GM04503 (cell line): ENCODE data around the gene DDX31.
"Not testable (repeated sequence)": the region's sequence is repeated elsewhere in the genome, so short reads cannot be mapped to it uniquely, and the experiment has no call there.

Source experiments
- DNase-seq: peaks from one replicate; pipeline ENCODE4 v3.0.0-alpha.2; 2012; ENCODE audit warnings: low read depth

The DDX31 gene

GRCh38 chr9:132669698-132670456 lies at the start of gene DDX31:
Gene DDX31 (minus strand): TSS chr9:132669983. CDS start chr9:132669934, 49 bp downstream.
- DNase-seq, result no peak

GRCh38 chr9:132718381-132718928 lies 48.7 kb upstream of the DDX31 start:
- DNase-seq, result not testable (repeated sequence)

GRCh38 chr9:132717326-132717945 lies 47.7 kb upstream of the DDX31 start:
- no peak for DNase-seq

GRCh38 chr9:132716007-132716406 lies 46.2 kb upstream of the DDX31 start:
- no peak for DNase-seq

- no peak for DNase-seq
Observed at GRCh38 chr9:132712753-132713152, 43.0 kb upstream of the DDX31 start.

GRCh38 chr9:132711846-132712245 lies 42.1 kb upstream of the DDX31 start:
- DNase-seq, result no peak

- DNase-seq, result not testable (repeated sequence)
Observed at GRCh38 chr9:132711152-132711551, 41.4 kb upstream of the DDX31 start.

- DNase-seq, result no peak
Observed at GRCh38 chr9:132710333-132710732, 40.5 kb upstream of the DDX31 start.

GRCh38 chr9:132708769-132709430 lies 39.1 kb upstream of the DDX31 start:
- DNase-seq, result no peak

- no peak for DNase-seq
Observed at GRCh38 chr9:132708239-132708638, 38.5 kb upstream of the DDX31 start.

GRCh38 chr9:132703336-132703735 lies 33.6 kb upstream of the DDX31 start:
- no peak for DNase-seq

- no peak for DNase-seq
Observed at GRCh38 chr9:132702254-132702653, 32.5 kb upstream of the DDX31 start.

GRCh38 chr9:132699956-132700355 lies 30.2 kb upstream of the DDX31 start:
- no peak for DNase-seq

GRCh38 chr9:132698989-132699388 lies 29.2 kb upstream of the DDX31 start:
- no peak for DNase-seq

- DNase-seq, result no peak
Observed at GRCh38 chr9:132697230-132697629, 27.4 kb upstream of the DDX31 start.

GRCh38 chr9:132694144-132694543 lies 24.4 kb upstream of the DDX31 start:
- no peak for DNase-seq

GRCh38 chr9:132690696-132691095 lies 20.9 kb upstream of the DDX31 start:
- no peak for DNase-seq

GRCh38 chr9:132683873-132684272 lies 14.1 kb upstream of the DDX31 start:
- no peak for DNase-seq

- DNase-seq, result no peak
Observed at GRCh38 chr9:132681561-132681960, 11.8 kb upstream of the DDX31 start.

GRCh38 chr9:132679946-132680625 lies 10.3 kb upstream of the DDX31 start:
- no peak for DNase-seq

- DNase-seq, result no peak
Observed at GRCh38 chr9:132677976-132678375, 8.2 kb upstream of the DDX31 start.

GRCh38 chr9:132674485-132674884 lies 4.7 kb upstream of the DDX31 start:
- no peak for DNase-seq
